Hematopoietic multipotent progenitor cell treated with erythropoietin and hydrocortisone succinate and interleukin-3 and kit ligand, for 17 days (in vitro differentiated cells): ENCODE data around the gene EGLN1.

Experiments
- DNase-seq: peaks from one replicate; pipeline ENCODE4 v3.0.0-alpha.2; 2015; ENCODE audit warnings: low spot score

EGLN1 gene

GRCh38 chr1:231329483-231329882, 92.6 kb downstream of the EGLN1 start:
- DNase-seq, result no peak

GRCh38 chr1:231327617-231328016, 94.5 kb downstream of the EGLN1 start:
- no peak for DNase-seq

- DNase-seq, result no peak
These were observed 95.8 kb downstream of the EGLN1 start for GRCh38 chr1:231326248-231326647.

GRCh38 chr1:231324660-231325059, 97.4 kb downstream of the EGLN1 start:
- DNase-seq, result no peak

- DNase-seq, result no peak
These were observed 99.1 kb downstream of the EGLN1 start for GRCh38 chr1:231322880-231323530.

- no peak for DNase-seq
These were observed 103.0 kb downstream of the EGLN1 start for GRCh38 chr1:231319080-231319479.

GRCh38 chr1:231318568-231318967, 103.5 kb downstream of the EGLN1 start:
- no peak for DNase-seq

- no peak for DNase-seq
These were observed 104.1 kb downstream of the EGLN1 start for GRCh38 chr1:231318015-231318355.

- DNase-seq, result no peak
These were observed 104.6 kb downstream of the EGLN1 start for GRCh38 chr1:231317306-231318014.

- peak; percentile 32 for DNase-seq
These were observed 106.2 kb downstream of the EGLN1 start for GRCh38 chr1:231315887-231316286.
